Stomach (tissue), 9 donors: ENCODE data around the gene C1QB. TPM values are rescaled to one million over a fixed set of nuclear protein-coding genes. Genes with fewer than 3 reads are reported as not detected.

Source experiments
- DNase-seq, 2 donors: peaks; one replicate each; pipeline versions ENCODE4 v3.0.0 to v3.0.0-alpha.2; 2013 to 2019
- H3K27ac ChIP-seq, 5 donors: fragments of 200-600 bp in 4 of 5; sonication (generic) in 4 of 5; one replicate each; pipeline ENCODE4 v1.5.1; 2013 to 2019; ENCODE audit warnings: mild to moderate bottlenecking in 1 of 5, moderate library complexity in 1 of 5
- H3K27me3 ChIP-seq, 3 donors: fragments of 200-600 bp; sonication (generic); one replicate each; pipeline ENCODE4 v1.5.1; 2017 to 2019; ENCODE audit warnings: mixed run types in 1 of 3
- H3K36me3 ChIP-seq, 4 donors: fragments of 200-600 bp; sonication (generic); 1 replicate in 3 of 4; 2 replicates in 1 of 4; pipeline ENCODE4 v1.5.1; 2016 to 2019
- H3K4me1 ChIP-seq, 4 donors: fragments of 200-600 bp; sonication (generic); one replicate each; pipeline ENCODE4 v1.5.1; 2016 to 2019
- H3K4me3 ChIP-seq, 4 donors: fragments of 200-600 bp; sonication (generic) in 3 of 4; one replicate each; pipeline ENCODE4 v1.5.1; 2016 to 2019; ENCODE audit warnings: mild to moderate bottlenecking in 1 of 4
- H3K9me3 ChIP-seq, 4 donors: fragments of 200-600 bp; sonication (generic); one replicate each; pipeline ENCODE4 v1.5.1; 2016 to 2019
- CTCF ChIP-seq, 7 experiments: fragments of 450-650 bp in 4 of 7; fragments of 200-600 bp in 3 of 7; sonication (generic) in 3 of 7; IDR thresholded peaks; one replicate each; pipeline ENCODE4 v1.5.1; 2016 to 2019; ENCODE audit warnings: antibody characterized with exemption in 7 of 7, control low read depth in 2 of 7, mild to moderate bottlenecking in 1 of 7
- EP300 ChIP-seq: sonication (generic); formaldehyde crosslinking; IDR thresholded peaks from one replicate; pipeline ENCODE4 v1.6.1; 2017; ENCODE audit warnings: antibody characterized with exemption
- POLR2A ChIP-seq, 4 donors: fragments of 450-650 bp; IDR thresholded peaks; one replicate each; pipeline ENCODE4 v1.6.1; 2016; ENCODE audit warnings: antibody characterized with exemption in 4 of 4, control low read depth in 2 of 4, mild to moderate bottlenecking in 1 of 4, moderate library complexity in 1 of 4
- POLR2AphosphoS5 ChIP-seq, 3 donors: sonication (generic); formaldehyde crosslinking; IDR thresholded peaks; one replicate each; pipeline ENCODE4 v1.6.1; 2016; ENCODE audit warnings: antibody characterized with exemption in 3 of 3
- WGBS, 5 donors: extraction: QIAGEN DNeasy Blood & Tissue Kit in 3 of 5; methylation state at CpG; one replicate each; pipeline versions ENCODE4 v1.1.5 to v1.1.7; 2013 to 2018; 5-methylcytosine and 5-hydroxymethylcytosine counted together
- intact Hi-C: fragments of 100-400 bp; cut with DNase I; formaldehyde crosslinking; loops from one replicate; pipeline ENCODE4 v1.15.1; 2023; ENCODE audit warnings: low total_unique reads
- polyA plus RNA-seq, 3 donors: library from polyadenylated mRNA; stranded (reverse); fragments of 200-250 nt; gene quantifications; one replicate each; pipeline ENCODE4 v1.2.3, GENCODE V29; 2013
- total RNA-seq, 5 donors: library from RNA; depleted of rRNA; stranded (reverse); fragments of >200 nt; gene quantifications; one replicate each; pipeline versions ENCODE4 v1.1.0 to v1.2.3, GENCODE V29; 2014 to 2016
- donor health status: healthy with polysubstance abuse.
- donor health status: Bipolar disorder and iron deficiency.
- donor health status: healthy.

C1QB gene
- total and polyA plus RNA-seq, 8 donors: 49.8 to 223 (median 81.2) TPM

- Histone ChIP-seq H3K36me3 (no peaks in the 10 kb centered on the region), H3K27me3 (peaks cover 0 to 49% (median 16%) of the 10 kb centered on the region in 3 donors), H3K4me3 (no peak overlapping the region), H3K4me1 (no peaks in the 10 kb centered on the region), H3K27ac (no peak overlapping the region), H3K9me3 (no peaks in the 10 kb centered on the region)
- intact Hi-C loops: no loop called here
- DNase-seq: no peak
- TF ChIP-seq POLR2AphosphoS5 (IDR thresholded peaks at IDR 0.05) (no peak), CTCF (IDR thresholded peaks at IDR 0.05) (no peak), EP300 (no peak), POLR2A (IDR thresholded peaks at IDR 0.05) (no peak)
- 63 to 73% (median 66%) methylated on average over 15 of the region's 15 CpGs for WGBS, 5 donors
Observed at GRCh38 chr1:22651941-22652856, 837 bp upstream of the C1QB start.

- H3K4me1 ChIP-seq: no peaks in the 10 kb centered on the region
- intact Hi-C loops: no loop called here
- WGBS, 5 donors: 44 to 55% (median 50%) methylated on average over 5 of the region's 5 CpGs
Observed at GRCh38 chr1:22654692-22655091, 1.7 kb downstream of the C1QB start.

GRCh38 chr1:22658385-22659163 lies 5.5 kb downstream of the C1QB start:
- no peaks in the 10 kb centered on the region for H3K36me3 ChIP-seq
- no peaks in the 10 kb centered on the region for H3K9me3 ChIP-seq
- WGBS, 5 donors: 41 to 53% (median 45%) methylated on average over 3 of the region's 3 CpGs
- TF ChIP-seq POLR2AphosphoS5 (IDR thresholded peaks at IDR 0.05): no peak
- no peak for TF ChIP-seq EP300
- TF ChIP-seq POLR2A (IDR thresholded peaks at IDR 0.05): no peak
- no peak for TF ChIP-seq CTCF (IDR thresholded peaks at IDR 0.05)
- H3K27ac ChIP-seq: no peak overlapping the region
- no peak overlapping the region for H3K4me3 ChIP-seq
- no peak for DNase-seq
- no peaks in the 10 kb centered on the region for H3K4me1 ChIP-seq
- intact Hi-C loops: no loop called here
- peaks cover 0 to 45% (median 10%) of the 10 kb centered on the region in 3 donors for H3K27me3 ChIP-seq

More at GRCh38 chr1:22654692-22655091, 1.7 kb downstream of the C1QB start:
- H3K4me3 ChIP-seq: peak overlapping the region in 3 of 4 donors; percentile 5 to 22 (median 19)
- no peaks in the 10 kb centered on the region for H3K9me3 ChIP-seq
- DNase-seq: no peak
- H3K27ac ChIP-seq: peak overlapping the region in 1 of 5 donors; percentile 26
- TF ChIP-seq CTCF (IDR thresholded peaks at IDR 0.05): no peak
- no peak for TF ChIP-seq POLR2A (IDR thresholded peaks at IDR 0.05)
- no peak for TF ChIP-seq EP300
- no peak for TF ChIP-seq POLR2AphosphoS5 (IDR thresholded peaks at IDR 0.05)
- peaks cover 0 to 47% (median 16%) of the 10 kb centered on the region in 3 donors for H3K27me3 ChIP-seq
- no peaks in the 10 kb centered on the region for H3K36me3 ChIP-seq

- Histone ChIP-seq H3K36me3 (no peaks in the 10 kb centered on the region), H3K4me3 (no peak overlapping the region), H3K4me1 (no peaks in the 10 kb centered on the region), H3K27ac (no peak overlapping the region), H3K27me3 (peaks cover 0 to 31% (median 6%) of the 10 kb centered on the region in 3 donors), H3K9me3 (no peaks in the 10 kb centered on the region)
- WGBS, 5 donors: 86 to 98% (median 92%) methylated on average over 15 to 19 of the region's 19 CpGs
- no peak for DNase-seq
- TF ChIP-seq POLR2A (IDR thresholded peaks at IDR 0.05) (no peak), EP300 (no peak), CTCF (IDR thresholded peaks at IDR 0.05) (no peak), POLR2AphosphoS5 (IDR thresholded peaks at IDR 0.05) (no peak)
- intact Hi-C loops: no loop called here
Observed at GRCh38 chr1:22660716-22661241, 7.7 kb downstream of the C1QB start.
